Measurements from ENCODE around the gene CABLES2.

Gene CABLES2

GRCh38 chr20:62360854-62361798 is 46.0 kb downstream of the CABLES2 start:
- H3K9me3 Mint-ChIP-seq = no peaks in the 10 kb centered on the region
- H3K36me3 Mint-ChIP-seq = no peaks in the 10 kb centered on the region
- DNase-seq (ENCODE audit: low spot score in 2 of 2) (no peak), ATAC-seq (no peak)
- no peak overlapping the region for H3K27ac Mint-ChIP-seq
- H3K4me1 Mint-ChIP-seq = peaks cover 7% of the 10 kb centered on the region
- H3K4me3 Mint-ChIP-seq = no peak overlapping the region

- no peaks in the 10 kb centered on the region for H3K36me3 Mint-ChIP-seq
- no peak for ATAC-seq
- no peak for DNase-seq (ENCODE audit: low spot score in 2 of 2)
These were observed 47.5 kb downstream of the CABLES2 start for GRCh38 chr20:62359491-62360121.

GRCh38 chr20:62359043-62359490 is 48.0 kb downstream of the CABLES2 start:
- DNase-seq (ENCODE audit: low spot score in 2 of 2) (no peak), ATAC-seq (no peak)
- H3K4me1 Mint-ChIP-seq = no peaks in the 10 kb centered on the region
- H3K36me3 Mint-ChIP-seq = no peaks in the 10 kb centered on the region
- H3K27ac Mint-ChIP-seq = no peak overlapping the region
- H3K4me3 Mint-ChIP-seq = no peak overlapping the region
- no peaks in the 10 kb centered on the region for H3K9me3 Mint-ChIP-seq

More at GRCh38 chr20:62359491-62360121, 47.5 kb downstream of the CABLES2 start:
- H3K4me1 Mint-ChIP-seq = no peaks in the 10 kb centered on the region
- H3K27ac Mint-ChIP-seq = no peak overlapping the region
- no peaks in the 10 kb centered on the region for H3K9me3 Mint-ChIP-seq
- H3K4me3 Mint-ChIP-seq = no peak overlapping the region

GRCh38 chr20:62358171-62359042 is 48.7 kb downstream of the CABLES2 start:
- Mint-ChIP-seq H3K9me3 (no peaks in the 10 kb centered on the region), H3K27ac (no peak overlapping the region), H3K4me3 (no peak overlapping the region), H3K4me1 (no peaks in the 10 kb centered on the region), H3K36me3 (no peaks in the 10 kb centered on the region)
- no peak for ATAC-seq
- no peak for DNase-seq (ENCODE audit: low spot score in 2 of 2)

GRCh38 chr20:62357681-62358080 is 49.4 kb downstream of the CABLES2 start:
- DNase-seq (ENCODE audit: low spot score in 2 of 2) = no peak
- Mint-ChIP-seq H3K4me1 (no peaks in the 10 kb centered on the region), H3K9me3 (no peaks in the 10 kb centered on the region), H3K4me3 (no peak overlapping the region), H3K36me3 (no peaks in the 10 kb centered on the region), H3K27ac (no peak overlapping the region)
- no peak for ATAC-seq

GRCh38 chr20:62357187-62357667 is 49.9 kb downstream of the CABLES2 start:
- DNase-seq (ENCODE audit: low spot score in 2 of 2) = no peak
- no peak overlapping the region for H3K27ac Mint-ChIP-seq
- no peak overlapping the region for H3K4me3 Mint-ChIP-seq

GRCh38 chr20:62356589-62357186 is 50.4 kb downstream of the CABLES2 start:
- ATAC-seq (no peak), DNase-seq (ENCODE audit: low spot score in 2 of 2) (no peak)
- H3K36me3 Mint-ChIP-seq = no peaks in the 10 kb centered on the region
- H3K4me3 Mint-ChIP-seq = no peak overlapping the region
- H3K27ac Mint-ChIP-seq = no peak overlapping the region
- no peaks in the 10 kb centered on the region for H3K4me1 Mint-ChIP-seq
- H3K9me3 Mint-ChIP-seq = no peaks in the 10 kb centered on the region

More at GRCh38 chr20:62357187-62357667, 49.9 kb downstream of the CABLES2 start:
- no peaks in the 10 kb centered on the region for H3K4me1 Mint-ChIP-seq
- H3K36me3 Mint-ChIP-seq = no peaks in the 10 kb centered on the region
- ATAC-seq = no peak
- H3K9me3 Mint-ChIP-seq = no peaks in the 10 kb centered on the region

- no peak for DNase-seq (ENCODE audit: low spot score in 2 of 2)
- Mint-ChIP-seq H3K4me1 (no peaks in the 10 kb centered on the region), H3K9me3 (no peaks in the 10 kb centered on the region), H3K36me3 (no peaks in the 10 kb centered on the region), H3K4me3 (no peak overlapping the region), H3K27ac (no peak overlapping the region)
- no peak for ATAC-seq
These were observed 51.1 kb downstream of the CABLES2 start for GRCh38 chr20:62355878-62356588.

GRCh38 chr20:62355516-62355877 is 51.6 kb downstream of the CABLES2 start:
- no peak overlapping the region for H3K4me3 Mint-ChIP-seq
- ATAC-seq = no peak
- no peaks in the 10 kb centered on the region for H3K4me1 Mint-ChIP-seq
- H3K27ac Mint-ChIP-seq = no peak overlapping the region
- H3K9me3 Mint-ChIP-seq = no peaks in the 10 kb centered on the region
- H3K36me3 Mint-ChIP-seq = no peaks in the 10 kb centered on the region
- no peak for DNase-seq (ENCODE audit: low spot score in 2 of 2)

GRCh38 chr20:62354811-62355341 is 52.2 kb downstream of the CABLES2 start:
- no peaks in the 10 kb centered on the region for H3K9me3 Mint-ChIP-seq
- H3K27ac Mint-ChIP-seq = no peak overlapping the region
- ATAC-seq = no peak
- no peak overlapping the region for H3K4me3 Mint-ChIP-seq
- H3K36me3 Mint-ChIP-seq = no peaks in the 10 kb centered on the region
- no peak for DNase-seq (ENCODE audit: low spot score in 2 of 2)
- H3K4me1 Mint-ChIP-seq = no peaks in the 10 kb centered on the region

GRCh38 chr20:62354031-62354808 is 52.9 kb downstream of the CABLES2 start:
- DNase-seq (ENCODE audit: low spot score in 2 of 2) (no peak), ATAC-seq (no peak)
- H3K9me3 Mint-ChIP-seq = no peaks in the 10 kb centered on the region

GRCh38 chr20:62353289-62354030 is 53.6 kb downstream of the CABLES2 start:
- no peak for DNase-seq (ENCODE audit: low spot score in 2 of 2)
- ATAC-seq = no peak
- H3K4me3 Mint-ChIP-seq = no peak overlapping the region
- peaks cover 3% of the 10 kb centered on the region for H3K9me3 Mint-ChIP-seq
- no peaks in the 10 kb centered on the region for H3K36me3 Mint-ChIP-seq
- H3K4me1 Mint-ChIP-seq = no peaks in the 10 kb centered on the region
- no peak overlapping the region for H3K27ac Mint-ChIP-seq

More at GRCh38 chr20:62354031-62354808, 52.9 kb downstream of the CABLES2 start:
- no peaks in the 10 kb centered on the region for H3K4me1 Mint-ChIP-seq
- H3K36me3 Mint-ChIP-seq = no peaks in the 10 kb centered on the region
- H3K27ac Mint-ChIP-seq = no peak overlapping the region
- no peak overlapping the region for H3K4me3 Mint-ChIP-seq

All from stimulated activated effector memory CD8-positive, alpha-beta T cell treated with anti-CD3 and anti-CD28 coated beads, Interleukin-12 subunit alpha, Interleukin-12 subunit beta, amount 100 ng/mL, for 72 hours (primary cell).